ENCODE results near the gene PRR15L. TPM values are rescaled to one million over a fixed set of nuclear protein-coding genes. Genes with fewer than 3 reads are reported as not detected.
"Not testable (repeated sequence)": the region's sequence is repeated elsewhere in the genome, so short reads cannot be mapped to it uniquely, and the experiment has no call there.

PRR15L gene
- total RNA-seq, 4 donors from 2014 or later, result 9.9 to 45.1 (median 24.3) TPM

DNA sequence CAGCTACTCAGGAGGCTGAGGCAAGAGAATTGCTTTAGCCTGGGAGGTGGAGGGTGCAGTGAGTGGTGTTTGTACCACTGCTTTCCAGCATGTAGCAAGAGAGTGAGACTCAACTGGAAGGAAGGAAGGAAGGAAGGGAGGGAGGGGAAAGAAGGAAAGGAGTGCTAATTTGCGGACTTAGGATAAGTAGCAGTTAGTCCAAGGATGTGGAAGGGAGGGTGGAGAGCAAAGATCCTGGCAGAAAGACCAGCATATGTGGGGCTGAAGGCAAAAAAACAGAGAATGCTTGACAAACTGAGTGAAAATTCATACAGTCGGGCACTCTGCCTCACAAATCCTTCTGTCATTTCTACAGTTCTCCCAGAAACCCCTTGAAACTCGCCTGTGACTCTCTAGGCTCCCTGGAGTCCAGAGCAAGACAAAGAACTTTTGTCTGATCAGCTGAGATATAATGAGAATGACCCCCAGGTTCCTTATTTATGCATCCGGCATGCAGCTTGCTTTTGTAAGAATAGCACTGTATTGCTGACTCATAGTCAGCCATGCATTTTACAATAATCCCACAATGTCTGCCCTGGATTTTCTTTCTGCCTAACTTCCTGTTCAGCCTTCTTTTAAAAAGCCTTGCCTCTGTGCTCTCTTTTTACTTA lies 44.7 kb upstream of the PRR15L start:
- DNase-seq (ENCODE audit: low spot score in 2 of 2), result no peak
- no peak for TF ChIP-seq POLR2A (IDR thresholded peaks at IDR 0.05)
- TF ChIP-seq, protein P1, sequence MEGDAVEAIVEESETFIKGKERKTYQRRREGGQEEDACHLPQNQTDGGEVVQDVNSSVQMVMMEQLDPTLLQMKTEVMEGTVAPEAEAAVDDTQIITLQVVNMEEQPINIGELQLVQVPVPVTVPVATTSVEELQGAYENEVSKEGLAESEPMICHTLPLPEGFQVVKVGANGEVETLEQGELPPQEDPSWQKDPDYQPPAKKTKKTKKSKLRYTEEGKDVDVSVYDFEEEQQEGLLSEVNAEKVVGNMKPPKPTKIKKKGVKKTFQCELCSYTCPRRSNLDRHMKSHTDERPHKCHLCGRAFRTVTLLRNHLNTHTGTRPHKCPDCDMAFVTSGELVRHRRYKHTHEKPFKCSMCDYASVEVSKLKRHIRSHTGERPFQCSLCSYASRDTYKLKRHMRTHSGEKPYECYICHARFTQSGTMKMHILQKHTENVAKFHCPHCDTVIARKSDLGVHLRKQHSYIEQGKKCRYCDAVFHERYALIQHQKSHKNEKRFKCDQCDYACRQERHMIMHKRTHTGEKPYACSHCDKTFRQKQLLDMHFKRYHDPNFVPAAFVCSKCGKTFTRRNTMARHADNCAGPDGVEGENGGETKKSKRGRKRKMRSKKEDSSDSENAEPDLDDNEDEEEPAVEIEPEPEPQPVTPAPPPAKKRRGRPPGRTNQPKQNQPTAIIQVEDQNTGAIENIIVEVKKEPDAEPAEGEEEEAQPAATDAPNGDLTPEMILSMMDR (IDR thresholded peaks at IDR 0.05), result no peak
- intact Hi-C loops (cut with DNase I; ENCODE audit: low total_unique reads), result no loop called here
- no peak overlapping the region for H3K4me3 ChIP-seq (ENCODE audit: low read depth, poor library complexity, severe bottlenecking)
- WGBS, 2 donors, result 49 to 56% methylated on average over 4 of the region's 4 CpGs

DNA sequence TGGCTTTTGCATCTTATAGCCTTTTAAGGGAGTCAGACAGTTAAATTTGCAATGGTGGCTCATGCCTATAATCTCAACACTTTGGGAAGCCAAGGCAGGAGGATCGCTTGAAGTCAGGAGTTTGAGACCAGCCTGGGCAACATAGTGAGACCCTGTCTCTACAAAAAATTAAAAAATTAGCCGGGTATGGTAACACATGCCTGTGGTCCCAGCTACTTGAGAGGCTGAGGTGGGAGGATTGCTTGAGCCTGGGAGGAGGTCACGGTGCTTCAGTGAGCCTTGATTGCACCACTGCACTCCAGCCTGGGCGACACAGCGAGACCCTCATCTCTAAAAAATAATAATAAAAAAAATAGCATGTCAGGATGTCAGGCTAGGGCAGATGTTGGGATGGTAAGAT lies 44.0 kb upstream of the PRR15L start:
- WGBS, 2 donors, result 96 to 97% methylated on average over 5 of the region's 5 CpGs
- DNase-seq (ENCODE audit: low spot score in 2 of 2); intact Hi-C loops (cut with DNase I; ENCODE audit: low total_unique reads); H3K4me3 ChIP-seq (ENCODE audit: low read depth, poor library complexity, severe bottlenecking): not testable (repeated sequence)

DNA sequence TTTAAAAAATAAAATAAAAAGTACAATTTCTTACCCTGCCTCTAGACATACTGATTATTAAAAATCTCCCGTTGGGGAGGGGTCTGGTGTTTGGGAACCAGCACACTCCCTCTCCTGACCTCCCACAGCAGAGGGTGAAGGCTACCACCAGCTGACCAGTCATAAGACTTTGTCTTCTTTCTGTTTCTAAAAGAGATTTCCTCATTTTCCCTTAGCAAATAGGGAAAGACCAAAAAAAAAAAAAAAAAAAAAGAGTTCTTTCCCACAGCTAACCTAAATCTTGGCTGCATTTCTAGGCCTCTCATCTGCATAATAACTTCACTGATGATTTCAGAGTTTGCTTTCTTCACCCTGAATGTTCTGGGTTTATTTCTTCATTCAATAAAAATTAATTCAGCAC lies 43.5 kb upstream of the PRR15L start:
- 75 to 83% methylated on average over 1 of the region's 1 CpG for WGBS, 2 donors
- intact Hi-C loops (cut with DNase I; ENCODE audit: low total_unique reads), result no loop called here
- TF ChIP-seq, protein P1 (IDR thresholded peaks at IDR 0.05), result no peak
- TF ChIP-seq POLR2A (IDR thresholded peaks at IDR 0.05), result no peak
- no peak for DNase-seq (ENCODE audit: low spot score in 2 of 2)
- no peak overlapping the region for H3K4me3 ChIP-seq (ENCODE audit: low read depth, poor library complexity, severe bottlenecking)

DNA sequence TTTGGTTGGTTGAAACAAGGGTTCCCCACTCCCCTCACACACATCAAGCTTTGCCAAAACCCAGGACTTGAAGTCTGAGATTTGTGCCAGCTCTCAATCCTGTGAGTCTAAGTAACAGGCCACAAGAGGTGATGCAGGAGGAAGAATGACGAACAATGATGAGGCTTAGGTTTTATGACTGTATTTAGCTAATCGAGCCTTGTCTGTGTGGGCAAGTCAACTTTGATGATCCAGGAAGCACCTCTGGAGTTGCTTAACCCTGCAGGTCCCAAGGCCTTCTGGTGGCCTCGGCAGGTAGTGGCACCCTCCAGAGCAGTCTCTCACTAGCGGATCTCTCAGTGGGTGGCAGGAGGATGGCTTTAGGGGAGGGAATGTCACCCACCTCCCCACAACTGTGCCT lies 41.9 kb upstream of the PRR15L start:
- TF ChIP-seq POLR2A (IDR thresholded peaks at IDR 0.05), result no peak
- TF ChIP-seq, protein P1 (IDR thresholded peaks at IDR 0.05), result no peak
- intact Hi-C loops (cut with DNase I; ENCODE audit: low total_unique reads), result no loop called here
- H3K4me3 ChIP-seq (ENCODE audit: low read depth, poor library complexity, severe bottlenecking), result no peak overlapping the region
- WGBS, 2 donors, result 46 to 48% methylated on average over 4 of the region's 4 CpGs
- no peak for DNase-seq (ENCODE audit: low spot score in 2 of 2)

DNA sequence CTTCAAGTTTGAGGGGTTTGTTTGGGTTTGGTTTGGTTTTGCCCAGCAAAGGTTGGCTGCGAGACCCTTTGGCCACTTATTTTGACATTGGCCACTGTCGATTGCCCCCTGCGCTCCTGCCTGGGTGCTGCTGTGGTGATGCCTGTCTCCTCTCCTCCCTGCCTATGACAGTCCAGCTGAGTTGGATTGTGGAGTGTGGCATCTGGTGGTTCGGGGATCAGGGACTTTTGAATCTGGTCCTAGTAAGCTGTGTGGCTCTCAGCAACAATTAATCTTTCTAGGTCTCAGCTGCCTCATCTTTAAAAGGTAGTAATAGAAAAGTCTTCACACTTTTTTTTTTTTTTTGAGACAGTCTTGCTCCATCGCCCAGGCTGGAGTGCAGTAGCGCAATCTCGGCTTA lies 40.4 kb upstream of the PRR15L start:
- no peak for TF ChIP-seq POLR2A (IDR thresholded peaks at IDR 0.05)
- TF ChIP-seq, protein P1 (IDR thresholded peaks at IDR 0.05), result no peak
- intact Hi-C loops (cut with DNase I; ENCODE audit: low total_unique reads), result no loop called here
- 92 to 97% methylated on average over 7 of the region's 7 CpGs for WGBS, 2 donors
- DNase-seq (ENCODE audit: low spot score in 2 of 2), result no peak
- H3K4me3 ChIP-seq (ENCODE audit: low read depth, poor library complexity, severe bottlenecking), result no peak overlapping the region

DNA sequence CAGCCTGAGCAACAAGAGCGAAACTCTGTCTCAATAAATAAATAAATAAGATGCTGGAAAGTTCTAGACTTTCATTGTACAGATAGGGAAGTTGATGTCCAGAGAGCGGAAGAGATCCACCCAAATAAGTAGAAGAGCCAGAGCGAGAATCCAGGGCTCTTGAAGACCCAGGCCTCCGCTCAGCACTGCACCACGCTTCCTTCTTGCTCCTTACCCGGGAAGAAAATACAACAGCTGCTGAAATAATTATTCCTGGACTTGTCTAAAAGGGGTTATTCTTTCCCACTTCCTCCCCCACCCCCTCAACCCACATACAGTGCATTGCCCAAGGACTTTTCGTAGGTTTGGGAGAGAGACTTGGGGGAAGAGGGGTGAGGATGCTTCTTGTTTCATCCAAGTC lies 39.9 kb upstream of the PRR15L start:
- no peak overlapping the region for H3K4me3 ChIP-seq (ENCODE audit: low read depth, poor library complexity, severe bottlenecking)
- TF ChIP-seq, protein P1 (IDR thresholded peaks at IDR 0.05), result no peak
- TF ChIP-seq POLR2A (IDR thresholded peaks at IDR 0.05), result no peak
- no peak for DNase-seq (ENCODE audit: low spot score in 2 of 2)
- WGBS, 2 donors, result 79 to 80% methylated on average over 7 of the region's 7 CpGs
- intact Hi-C loops (cut with DNase I; ENCODE audit: low total_unique reads), result no loop called here

Measured in lower leg skin (tissue), 4 donors.